AML-193 (cell line): ENCODE data around the gene UNC50.
"Not testable (repeated sequence)": the region's sequence is repeated elsewhere in the genome, so short reads cannot be mapped to it uniquely, and the experiment has no call there.

ENCODE experiments used
- DNase-seq, 2 experiments: peaks; one replicate each; lab custom pipeline; 2025; lab: John Stamatoyannopoulos, UW

Gene UNC50

DNA sequence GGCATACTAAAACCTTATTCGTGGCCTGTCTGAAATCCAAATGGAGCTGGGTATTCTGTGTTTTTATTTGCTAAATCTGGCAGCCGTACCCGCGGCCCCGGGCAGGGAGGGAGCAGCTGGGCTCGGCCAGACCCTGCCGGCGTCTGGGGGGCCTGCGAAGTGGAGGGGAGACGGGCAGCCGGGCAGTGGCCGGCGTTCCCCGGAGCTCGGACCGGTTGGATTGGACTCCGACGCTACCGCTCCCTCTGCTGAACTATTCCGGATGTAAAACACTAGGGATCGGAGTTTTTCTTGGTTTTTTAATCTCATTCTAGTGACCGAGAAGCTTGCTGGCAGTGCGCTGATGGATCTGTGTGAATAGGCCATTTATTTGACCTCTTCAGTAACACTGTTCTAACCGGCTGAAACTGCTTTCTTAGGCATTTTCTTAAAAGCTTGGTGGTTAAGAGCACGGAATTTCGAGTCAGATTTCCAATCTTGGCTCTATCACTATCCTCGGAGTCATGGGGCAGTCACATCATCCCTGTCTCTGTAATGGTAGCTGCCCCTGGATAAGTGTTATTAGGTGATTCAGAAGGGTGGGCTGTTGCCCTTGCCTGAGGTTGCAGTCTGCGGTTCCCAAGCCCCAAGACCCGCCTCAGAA, 694 bp downstream of the UNC50 start:
- DNase-seq = no peak

DNA sequence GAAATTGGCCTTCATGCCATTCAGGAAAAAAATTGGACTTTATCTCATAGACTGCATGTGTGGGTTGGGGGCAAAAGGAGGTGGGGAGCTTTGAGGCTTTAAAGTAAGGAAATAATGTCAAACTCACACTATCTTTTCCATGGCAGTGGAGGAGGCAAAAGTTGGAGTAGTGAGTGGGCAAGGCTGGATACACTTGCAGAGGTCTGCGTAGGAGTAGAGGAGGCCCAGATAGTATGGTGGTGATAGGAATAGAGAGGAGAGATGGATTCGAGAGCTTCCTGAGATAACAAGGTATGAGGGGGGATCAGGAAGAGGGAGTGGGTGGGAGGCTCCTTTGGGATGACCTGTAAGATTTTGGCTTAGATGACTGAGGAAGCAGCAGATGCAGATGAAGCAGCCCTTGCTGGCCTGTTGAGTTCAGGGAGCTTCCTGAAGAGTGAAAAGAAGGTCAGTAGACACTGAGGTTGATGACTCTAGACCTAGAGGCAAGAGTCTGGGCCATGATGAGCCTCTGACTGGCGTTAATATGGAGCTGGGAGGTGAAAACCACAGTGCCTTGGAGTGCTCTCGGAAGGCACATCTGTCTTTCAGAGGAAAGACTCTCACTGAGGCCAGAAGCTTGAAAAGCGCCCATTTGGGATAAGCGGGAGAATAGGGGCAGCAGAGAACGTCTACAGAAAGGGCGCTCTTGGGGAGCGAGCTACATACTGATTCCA, 5.8 kb downstream of the UNC50 start:
- DNase-seq = no peak

DNA sequence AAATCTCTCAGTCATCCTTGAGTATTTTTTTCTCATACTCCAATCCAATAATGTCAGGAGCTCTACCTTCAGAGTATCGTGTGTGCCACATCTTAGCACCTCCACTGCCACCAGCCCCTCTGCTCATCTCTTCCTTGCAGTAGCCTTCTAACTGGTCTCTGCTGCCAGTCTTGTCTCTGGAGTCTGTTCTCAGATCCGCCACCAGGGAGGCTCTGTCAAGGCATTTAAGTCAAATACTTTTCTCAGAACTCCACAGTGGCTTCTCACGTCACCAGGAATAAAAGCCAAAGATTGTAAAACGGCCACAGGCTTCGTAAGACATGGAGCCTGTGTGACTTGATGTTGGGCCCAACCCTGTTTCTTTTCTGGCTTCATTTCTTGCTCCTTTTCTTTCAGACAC, 7.1 kb downstream of the UNC50 start:
- DNase-seq = no peak

DNA sequence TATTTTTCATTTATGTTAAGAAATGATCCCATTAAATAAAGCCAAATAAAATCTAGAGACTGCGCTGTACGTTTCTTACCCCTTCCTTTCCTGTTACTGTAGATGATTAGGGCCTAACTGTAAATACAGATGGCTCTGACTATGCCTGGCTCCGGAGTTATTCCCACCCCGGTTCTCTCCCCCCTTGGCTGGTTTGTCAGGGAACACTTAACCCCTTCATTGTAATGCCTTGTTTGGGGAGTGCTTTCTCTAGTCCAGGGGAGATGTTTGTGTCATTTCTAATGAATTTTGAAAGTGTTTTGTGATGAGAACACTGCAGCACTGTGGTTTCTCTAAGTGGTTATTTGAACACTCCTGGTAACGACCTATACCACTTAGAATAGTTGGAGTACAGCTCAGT, 8.8 kb downstream of the UNC50 start:
- no peak for DNase-seq

DNA sequence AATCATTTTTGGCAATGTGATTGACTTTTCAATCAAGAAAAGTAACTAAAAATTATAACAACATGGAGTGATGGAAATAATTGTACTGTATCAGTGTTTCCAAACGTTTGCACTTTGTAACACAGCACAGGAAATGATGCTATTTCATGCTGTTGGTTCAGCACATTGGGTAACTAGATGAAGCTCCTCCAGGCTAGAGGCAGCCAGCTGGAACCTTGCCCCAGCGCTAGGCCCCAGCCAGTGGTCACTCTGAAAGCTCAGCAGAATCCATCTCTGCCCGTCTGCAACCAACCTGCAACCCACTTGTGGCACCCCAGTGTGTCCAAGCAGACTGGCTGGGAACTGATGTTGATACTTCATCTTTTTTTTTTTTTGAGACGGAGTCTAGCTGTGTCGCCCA, 15.3 kb downstream of the UNC50 start:
- DNase-seq = peak; percentile 57 to 60

DNA sequence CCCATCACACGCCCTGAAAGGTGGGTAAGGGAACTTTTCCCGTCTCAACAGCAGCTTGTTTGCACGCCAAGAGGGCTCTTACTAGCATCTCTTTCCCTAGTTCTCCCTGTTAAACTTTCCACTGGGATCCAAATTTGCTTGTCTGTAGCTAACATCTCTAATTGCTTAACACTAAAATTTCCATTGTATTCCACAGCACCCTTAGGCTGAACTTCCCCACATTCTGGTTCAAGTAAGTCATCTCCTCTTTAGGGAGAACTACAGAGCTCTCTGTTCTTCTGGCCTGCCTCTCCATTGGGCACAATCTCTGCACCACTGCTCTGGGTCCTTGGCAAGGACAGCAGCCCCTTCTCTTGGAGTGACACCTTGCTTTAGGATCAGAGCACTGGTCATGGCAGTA, 24.0 kb downstream of the UNC50 start:
- no peak for DNase-seq

DNA sequence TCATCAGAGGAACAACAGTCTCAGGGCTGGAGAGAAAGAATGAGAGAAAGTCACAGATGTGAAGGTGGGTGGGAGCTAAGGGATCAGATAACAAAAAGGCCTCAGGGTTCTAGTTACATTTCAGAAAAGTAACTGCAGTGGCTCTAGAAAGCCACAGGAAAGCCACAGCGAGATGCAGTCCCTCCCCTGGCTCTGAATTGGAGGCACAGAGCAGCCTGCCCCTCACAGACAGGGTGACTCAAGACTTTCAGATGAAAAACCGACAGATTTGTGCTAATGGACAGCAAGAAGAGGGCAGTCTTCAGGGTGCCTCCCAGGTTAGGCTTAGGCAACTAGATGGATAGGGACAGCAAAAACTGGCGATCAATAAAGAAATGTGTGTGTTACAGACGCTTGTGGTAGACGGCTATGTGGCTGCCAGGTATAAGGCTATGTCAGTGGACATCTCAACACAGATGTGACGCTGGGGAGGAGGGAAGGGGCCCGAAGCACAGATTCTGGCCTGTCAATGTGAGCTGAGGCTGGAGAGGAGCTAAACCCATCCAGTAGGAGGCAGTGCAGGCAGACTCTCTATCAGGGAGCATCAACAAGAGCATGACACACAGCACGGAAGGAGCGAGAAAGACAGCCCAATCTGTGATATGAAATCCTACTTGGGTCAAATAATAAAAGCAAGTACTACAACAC, 26.2 kb downstream of the UNC50 start:
- DNase-seq = no peak

DNA sequence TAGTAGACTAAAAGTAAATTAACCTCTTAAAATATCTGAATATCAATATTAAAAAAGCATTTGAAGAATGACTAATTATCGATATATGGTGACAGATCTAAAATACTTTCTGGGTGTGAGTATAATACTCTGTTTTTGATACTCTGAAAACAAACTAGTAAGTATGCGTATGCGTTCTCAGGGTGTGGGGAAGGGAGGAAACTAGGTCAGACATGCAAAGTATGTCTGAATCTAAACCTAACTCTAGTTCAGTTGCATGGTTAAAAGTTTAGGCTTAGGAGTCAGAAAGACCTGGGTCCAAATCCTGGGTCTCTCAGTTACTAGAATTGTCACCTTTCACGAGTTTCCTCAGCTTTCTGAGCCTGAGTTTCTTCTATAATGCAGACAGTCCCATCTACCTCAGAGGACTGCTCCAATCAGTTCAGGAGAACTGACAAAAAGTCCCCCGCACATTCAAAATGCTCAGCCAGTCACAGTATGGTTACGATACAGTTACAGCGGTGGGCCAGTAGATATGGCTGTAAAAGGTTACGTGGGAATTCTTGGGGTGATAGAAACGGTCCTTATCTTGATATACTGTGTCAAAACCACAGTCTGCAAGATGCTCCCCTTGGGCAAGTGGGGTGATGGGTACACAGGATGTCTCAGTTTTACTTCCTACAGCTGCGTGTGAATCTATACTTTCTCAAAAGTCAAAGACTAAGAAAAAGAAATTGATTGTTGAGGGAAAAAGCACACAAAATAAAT, 29.2 kb downstream of the UNC50 start:
- no peak for DNase-seq

DNA sequence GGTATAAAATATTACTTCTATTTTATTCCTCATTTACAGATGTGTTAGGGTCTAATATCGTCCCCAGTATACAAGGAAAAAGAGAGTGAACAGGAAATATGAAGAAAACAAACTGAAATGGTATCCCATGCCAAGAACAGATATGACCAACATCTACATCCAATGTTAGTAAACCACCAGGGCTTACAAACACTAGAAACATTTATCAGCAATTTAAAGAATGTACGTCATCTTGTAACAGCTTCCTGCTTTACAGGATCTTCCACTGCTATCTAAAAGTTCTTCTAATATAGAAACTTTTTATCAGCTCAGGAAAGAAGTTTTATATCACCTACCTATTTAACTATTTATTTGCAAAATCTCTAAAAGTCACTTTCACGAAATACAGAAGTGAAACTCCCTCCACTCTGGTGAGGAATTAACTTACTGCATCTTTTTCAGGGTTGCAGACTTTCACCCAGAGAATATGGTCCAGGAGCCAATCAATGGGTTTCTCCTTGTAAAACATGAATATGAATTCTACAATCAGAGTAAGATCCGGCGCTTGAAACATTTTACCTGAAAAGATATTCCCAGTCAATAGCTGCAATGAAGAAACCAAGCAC, 35.2 kb downstream of the UNC50 start:
- no peak for DNase-seq

DNA sequence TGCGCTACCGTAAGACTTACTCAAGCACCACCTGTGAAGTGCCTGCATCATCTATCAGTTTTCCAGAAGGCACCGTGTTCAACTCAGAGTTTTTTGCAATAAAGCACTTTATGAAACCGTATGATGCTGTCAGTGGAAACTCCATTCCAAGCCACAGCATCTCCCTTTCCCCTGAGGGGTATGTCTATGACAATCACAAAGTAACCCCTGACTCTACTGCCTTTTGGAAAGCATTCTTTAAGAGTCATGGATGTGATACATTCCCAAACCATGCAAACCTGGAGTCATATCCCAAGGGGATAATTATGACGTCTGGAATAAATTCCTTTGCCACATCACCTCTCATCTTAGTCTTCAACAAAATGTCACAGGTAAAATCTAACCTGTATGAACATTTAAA, 39.2 kb downstream of the UNC50 start:
- DNase-seq = no peak

DNA sequence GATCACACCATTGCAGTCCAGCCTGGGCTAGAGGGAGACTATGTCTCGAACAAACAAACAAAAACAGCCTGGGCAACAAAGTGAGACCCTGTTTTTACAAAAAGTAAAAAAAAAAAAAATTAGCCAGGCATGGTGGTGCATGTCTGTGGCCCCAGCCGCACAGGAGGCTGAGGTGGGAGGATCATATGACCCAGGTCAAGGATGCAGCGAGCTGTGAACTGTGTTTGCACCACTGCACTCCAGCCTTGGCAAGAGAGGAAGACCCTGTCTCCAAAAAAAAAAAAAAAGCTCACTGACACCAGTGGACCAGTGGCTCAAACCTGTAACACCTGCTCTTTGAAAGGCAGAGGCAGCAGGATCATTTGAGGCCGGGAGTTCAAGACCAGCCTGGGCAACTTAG, 40.1 kb downstream of the UNC50 start:
- no peak for DNase-seq

DNA sequence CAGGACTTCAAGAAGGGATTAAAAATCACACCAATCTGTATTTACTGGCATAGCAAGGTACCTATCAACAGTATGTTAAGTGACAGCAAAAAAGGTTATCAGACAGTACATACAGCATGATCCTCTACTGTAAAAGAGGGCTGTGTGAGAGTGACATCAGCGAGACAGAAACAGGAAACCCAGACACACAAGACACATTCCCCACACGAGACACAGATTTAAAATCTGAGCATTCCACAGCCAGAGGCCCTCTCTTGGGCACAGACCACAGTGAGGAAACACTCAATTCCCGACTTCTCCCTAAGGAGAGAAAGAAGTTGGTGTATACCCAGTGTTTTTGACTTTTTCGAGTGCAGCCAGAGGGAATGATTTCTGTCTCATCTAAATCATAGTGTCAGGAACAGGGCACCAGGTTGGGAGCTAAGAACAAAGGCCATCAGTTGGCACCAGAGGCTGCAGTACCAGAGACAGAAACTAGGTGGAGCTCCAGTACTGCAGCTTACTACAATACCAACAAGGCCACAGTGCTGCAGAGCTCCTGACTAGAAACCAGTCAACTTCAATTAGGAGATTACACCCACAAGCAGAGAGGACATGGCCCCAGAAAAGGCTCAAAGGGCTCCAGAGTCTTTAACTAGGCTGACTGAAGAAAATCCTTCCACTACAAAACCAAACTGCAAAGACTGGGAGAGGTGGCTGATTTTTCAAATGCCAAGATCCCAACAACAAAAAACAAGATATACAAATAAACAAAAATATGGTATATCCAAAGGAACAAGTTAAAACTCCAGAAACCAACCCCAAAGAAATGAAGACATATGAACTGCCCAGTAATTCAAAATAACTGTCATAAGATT, 41.0 kb downstream of the UNC50 start:
- DNase-seq = peak; percentile 84

DNA sequence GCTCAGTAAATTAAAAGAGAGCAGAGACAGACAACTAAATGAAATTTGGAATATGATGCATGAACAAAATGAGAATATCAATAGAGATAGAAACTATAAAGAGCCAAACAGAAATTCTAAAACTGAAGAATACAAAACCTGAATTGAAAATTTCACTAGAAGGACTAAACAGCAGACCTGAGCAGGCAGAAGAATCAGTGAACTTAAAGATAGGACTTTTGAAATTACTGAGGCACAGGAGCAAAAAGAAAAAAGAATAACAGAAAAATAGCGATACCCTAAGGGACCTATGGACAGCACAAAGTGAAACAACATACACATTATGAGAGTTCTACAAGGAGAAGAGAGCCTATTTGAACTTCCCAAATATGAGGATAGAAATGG, 41.6 kb downstream of the UNC50 start:
- no peak for DNase-seq

DNA sequence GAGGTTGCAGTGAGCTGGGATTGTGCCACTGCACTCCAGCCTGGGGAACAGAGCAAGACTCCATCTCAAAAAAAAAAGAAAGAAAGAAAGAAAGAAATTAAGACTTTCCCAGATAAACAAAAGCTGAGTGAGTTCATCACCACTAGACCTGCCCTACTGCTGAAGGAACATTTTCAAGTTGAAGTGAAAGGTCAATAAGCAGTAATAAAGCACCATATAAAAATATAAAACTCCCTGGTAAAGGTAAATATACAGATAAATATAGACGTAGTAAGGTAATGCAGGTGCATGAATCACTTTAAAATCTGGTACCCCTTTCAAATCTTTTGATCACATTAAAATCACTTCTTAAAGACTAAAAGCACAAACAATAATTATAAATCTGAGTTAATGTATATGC, 42.6 kb downstream of the UNC50 start:
- no peak for DNase-seq

DNA sequence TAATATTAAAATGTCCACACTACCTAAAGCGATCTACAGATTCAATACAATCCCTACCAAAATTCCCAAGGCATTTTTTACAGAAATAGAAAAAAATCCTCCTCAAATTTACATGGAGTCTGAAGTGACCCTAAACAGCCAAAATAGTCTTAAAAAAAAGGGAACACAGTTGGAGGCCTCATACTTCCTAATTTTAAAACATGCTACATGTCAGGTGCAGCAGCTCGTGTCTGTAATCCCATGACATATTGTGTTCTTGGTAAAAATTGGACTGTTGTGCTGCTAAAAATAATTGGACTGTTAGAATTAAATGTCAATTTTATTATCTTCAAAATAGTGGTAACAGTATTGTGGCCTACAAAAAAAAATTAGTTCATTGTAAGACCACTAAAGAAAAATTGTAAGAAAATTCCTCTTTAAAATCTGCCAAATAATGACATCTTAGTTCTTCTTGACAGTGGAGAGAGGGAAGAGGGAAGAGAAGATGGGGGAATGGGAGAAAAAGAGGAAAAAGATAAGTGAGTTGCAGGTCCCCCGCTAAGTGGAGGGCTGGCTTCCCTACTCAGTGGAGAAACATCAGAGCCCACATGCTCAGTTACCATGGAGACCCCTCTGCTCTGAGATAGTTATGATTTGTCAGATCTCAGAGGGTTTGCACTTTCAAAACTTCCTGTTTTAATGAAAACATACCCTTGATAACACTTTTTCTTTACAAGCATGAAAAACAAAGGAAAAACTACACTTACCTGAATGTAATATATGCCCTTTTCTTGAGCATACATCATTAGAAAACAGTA, 46.5 kb downstream of the UNC50 start:
- DNase-seq = peak in 1 of 2 experiments; percentile 48

DNA sequence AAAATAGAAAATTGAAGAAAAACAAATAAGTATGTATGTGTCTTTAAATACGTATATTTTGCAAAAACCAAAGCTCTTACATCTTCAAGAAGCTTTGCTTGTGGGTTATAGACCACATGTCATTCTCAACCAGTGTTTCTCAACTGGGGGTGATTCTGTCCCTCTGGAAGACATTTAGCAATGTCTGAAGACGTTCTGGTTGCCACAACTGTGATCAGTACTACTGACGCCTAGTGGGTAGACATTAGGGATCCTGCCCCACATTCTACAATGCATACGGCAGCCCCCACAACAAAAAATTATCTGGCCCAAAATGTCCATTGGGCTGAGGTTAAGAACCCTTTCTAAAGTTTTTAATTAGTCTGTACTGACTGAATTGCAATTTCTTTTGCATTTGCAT, 48.4 kb downstream of the UNC50 start:
- peak; percentile 34 to 45 for DNase-seq

DNA sequence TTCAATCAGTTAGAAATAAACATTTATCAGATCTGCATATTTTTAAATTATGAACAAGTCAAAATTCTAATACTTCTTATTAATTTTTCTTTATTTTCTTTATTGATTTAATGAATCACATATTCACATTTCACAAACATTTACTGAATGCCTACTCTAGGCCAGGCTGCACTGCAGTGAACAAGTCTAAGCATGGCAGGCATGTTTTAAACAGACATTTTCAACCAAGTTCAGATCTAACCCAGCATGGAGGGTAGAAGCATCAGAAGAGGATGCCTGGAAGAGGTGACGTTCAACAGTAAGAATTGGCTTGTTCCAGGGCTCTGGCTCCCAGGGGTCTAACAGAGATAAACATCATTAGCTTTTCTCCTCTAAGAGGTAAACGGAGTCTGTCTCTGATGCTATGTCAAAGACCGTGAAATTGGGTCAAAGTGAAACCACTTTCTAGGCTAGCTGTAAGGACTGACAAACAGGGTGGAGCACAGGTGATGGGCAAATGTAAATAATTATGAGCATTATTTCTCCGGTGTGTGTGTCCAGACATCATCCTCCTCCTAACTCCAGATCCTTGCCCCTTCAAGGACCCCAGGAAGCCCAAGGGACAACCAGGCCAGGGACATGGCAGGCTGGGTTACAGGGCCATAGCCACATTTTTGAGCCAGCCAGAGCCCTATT, 50.6 kb downstream of the UNC50 start:
- no peak for DNase-seq

DNA sequence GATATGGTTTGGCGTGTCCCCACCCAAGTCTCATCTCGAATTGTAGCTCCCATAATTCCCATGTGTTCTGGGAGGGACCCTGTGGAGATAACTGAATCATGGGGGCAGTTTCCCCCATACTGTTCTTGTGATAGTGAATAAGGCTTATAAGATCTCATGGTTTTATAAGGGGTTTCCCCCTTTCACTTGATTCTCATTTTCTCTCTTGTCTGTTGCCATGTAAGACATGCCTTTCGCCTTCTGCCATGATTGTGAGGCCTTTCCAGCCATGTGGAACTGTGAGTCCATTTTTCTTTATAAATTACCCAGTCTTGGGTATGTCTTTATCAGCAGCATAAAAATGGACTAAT, 51.1 kb downstream of the UNC50 start:
- not testable (repeated sequence) for DNase-seq

DNA sequence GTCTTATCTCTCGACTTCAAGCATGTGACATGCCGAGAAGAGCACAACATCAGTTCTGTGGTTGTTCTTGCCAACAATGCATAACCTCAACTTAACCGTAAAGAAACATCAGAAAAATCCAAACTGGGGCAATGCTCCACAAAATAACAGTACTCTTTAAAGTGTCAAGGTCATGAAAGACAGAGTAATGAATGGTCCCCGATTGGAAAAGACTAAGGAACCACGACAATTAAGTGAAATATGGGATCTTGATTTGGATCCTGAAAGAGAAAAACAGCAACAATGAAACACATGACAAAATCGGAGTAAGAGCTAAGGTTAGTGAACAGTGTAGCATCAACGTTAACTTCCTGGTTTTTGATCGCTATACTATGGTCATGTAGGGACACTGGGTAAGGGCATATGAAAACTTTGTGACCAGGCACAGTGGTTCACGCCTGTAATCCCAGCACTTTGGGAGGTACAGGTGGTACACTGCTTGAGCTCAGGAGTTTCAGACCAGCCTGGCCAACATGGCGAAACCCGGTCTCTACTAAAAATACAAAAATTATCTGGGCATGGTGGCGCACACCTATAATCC, 55.2 kb downstream of the UNC50 start:
- no peak for DNase-seq

DNA sequence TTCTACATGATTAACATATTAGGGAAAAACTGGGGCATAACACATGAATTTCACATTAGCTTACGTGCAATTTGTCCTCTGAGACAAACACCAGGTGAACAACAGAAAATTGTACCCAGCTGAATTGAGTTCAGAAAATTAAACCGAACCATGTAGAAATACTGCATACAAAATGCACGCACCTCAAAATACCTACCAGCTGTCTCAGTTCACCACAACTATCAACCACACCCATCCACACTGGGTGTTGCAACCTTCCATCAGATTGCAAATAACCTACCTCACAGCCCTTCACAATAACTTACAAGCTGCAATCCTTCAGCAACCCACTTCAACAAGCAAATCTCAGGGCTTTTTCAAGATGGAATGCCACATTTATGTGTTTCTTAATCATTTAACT, 55.9 kb downstream of the UNC50 start:
- DNase-seq = peak; percentile 13 to 44
